HEK293 (cell line): Measurements from ENCODE around the gene C5.

Experiments
- CTCF ChIA-PET: fragments of 350-600 bp; formaldehyde crosslinking; extraction: SDS; loops from one replicate; lab custom pipeline; 2021; ENCODE audit warnings: antibody characterized with exemption; lab: Yijun Ruan, JAX
- POLR2A ChIA-PET: fragments of 300-600 bp; formaldehyde crosslinking; extraction: SDS; loops from one replicate; lab custom pipeline; 2020; ENCODE audit warnings: antibody characterized with exemption, inconsistent platforms; lab: Yijun Ruan, JAX
- H3K27ac ChIP-seq: fragments of 200-500 bp; sonication (Bioruptor generic); 2 replicates; pipeline ENCODE4 v1.5.1; 2014; ENCODE audit warnings: low read depth, low read length, control low read depth, inconsistent platforms; ENCODE audit errors: extremely low read depth
- H3K36me3 ChIP-seq, 2 experiments: fragments of 200-500 bp in 1 of 2; sonication (Bioruptor generic) in 1 of 2; 1 replicate in 1 of 2; 2 replicates in 1 of 2; pipeline ENCODE4 v1.5.1; 2014 to 2017; ENCODE audit warnings: inconsistent platforms in 2 of 2, low read length in 2 of 2; ENCODE audit not compliant: control insufficient read depth in 2 of 2, insufficient read depth in 1 of 2
- H3K4me1 ChIP-seq: fragments of 200-500 bp; sonication (Bioruptor generic); 2 replicates; pipeline ENCODE4 v1.5.1; 2014; ENCODE audit warnings: mild to moderate bottlenecking, low read length, inconsistent platforms; ENCODE audit not compliant: control insufficient read depth, insufficient read depth
- H3K4me3 ChIP-seq: 2 replicates; pipeline ENCODE4 v1.5.1; 2011; ENCODE audit warnings: low read depth, mild to moderate bottlenecking, control low read depth, low read length, moderate library complexity
- H3K9me3 ChIP-seq: fragments of 200-500 bp; sonication (Bioruptor generic); 2 replicates; pipeline ENCODE4 v1.5.1; 2014; ENCODE audit warnings: low read depth, low read length, inconsistent platforms; ENCODE audit not compliant: control insufficient read depth, insufficient read depth
- HOXC10 ChIP-seq: sonication (generic); formaldehyde crosslinking; IDR thresholded peaks from 2 replicates; pipeline ENCODE4 v1.8.1; 2023; ENCODE audit warnings: mild to moderate bottlenecking, missing genetic modification reagents
- KLF16 ChIP-seq: fragments of 450-650 bp; formaldehyde crosslinking; IDR thresholded peaks from 2 replicates; pipeline ENCODE4 v1.5.1; 2017; ENCODE audit warnings: missing biosample characterization, missing genetic modification characterization
- SP2 ChIP-seq: fragments of 450-650 bp; formaldehyde crosslinking; IDR thresholded peaks from 2 replicates; pipeline ENCODE4 v1.5.1; 2016; ENCODE audit warnings: missing biosample characterization, missing genetic modification characterization
- ZBTB21 ChIP-seq: fragments of 450-650 bp; formaldehyde crosslinking; IDR thresholded peaks from 2 replicates; pipeline ENCODE4 v1.5.1; 2017; ENCODE audit warnings: missing biosample characterization, missing genetic modification characterization
- ZBTB26 ChIP-seq: fragments of 450-650 bp; formaldehyde crosslinking; optimal IDR thresholded peaks from 2 replicates; pipeline ENCODE3; 2016; ENCODE audit warnings: missing biosample characterization, mild to moderate bottlenecking, missing genetic modification characterization
- ZFP37 ChIP-seq: fragments of 450-650 bp; formaldehyde crosslinking; IDR thresholded peaks from 2 replicates; pipeline ENCODE4 v1.5.1; 2016; ENCODE audit warnings: missing biosample characterization, missing genetic modification characterization
- ZNF121 ChIP-seq: fragments of 450-650 bp; formaldehyde crosslinking; IDR thresholded peaks from 2 replicates; pipeline ENCODE4 v1.5.1; 2016; ENCODE audit warnings: missing biosample characterization, missing genetic modification characterization
- ZNF155 ChIP-seq: fragments of 450-650 bp; formaldehyde crosslinking; IDR thresholded peaks from 2 replicates; pipeline ENCODE4 v1.5.1; 2016; ENCODE audit warnings: missing biosample characterization, missing genetic modification characterization
- ZNF211 ChIP-seq: fragments of 450-650 bp; formaldehyde crosslinking; IDR thresholded peaks from 2 replicates; pipeline ENCODE4 v1.5.1; 2016; ENCODE audit warnings: low read depth, missing biosample characterization, missing genetic modification characterization
- ZNF24 ChIP-seq: fragments of 450-650 bp; formaldehyde crosslinking; IDR thresholded peaks from 2 replicates; pipeline ENCODE4 v1.5.1; 2016; ENCODE audit warnings: missing biosample characterization, missing genetic modification characterization
- ZNF621 ChIP-seq: fragments of 450-650 bp; formaldehyde crosslinking; IDR thresholded peaks from 2 replicates; pipeline ENCODE4 v1.5.1; 2017; ENCODE audit warnings: missing biosample characterization, missing genetic modification characterization
- ZNF623 ChIP-seq: fragments of 450-650 bp; formaldehyde crosslinking; IDR thresholded peaks from 2 replicates; pipeline ENCODE4 v1.5.1; 2016; ENCODE audit warnings: missing biosample characterization, missing genetic modification characterization
- ZNF654 ChIP-seq: fragments of 450-650 bp; formaldehyde crosslinking; IDR thresholded peaks from 2 replicates; pipeline ENCODE4 v1.5.1; 2016; ENCODE audit warnings: low read depth, missing biosample characterization, missing genetic modification characterization
- ZNF658 ChIP-seq: fragments of 450-650 bp; formaldehyde crosslinking; IDR thresholded peaks from 2 replicates; pipeline ENCODE4; 2016; ENCODE audit warnings: missing biosample characterization, missing genetic modification characterization
- ZNF677 ChIP-seq: fragments of 450-650 bp; IDR thresholded peaks from 2 replicates; pipeline ENCODE4 v1.5.0; 2018; ENCODE audit warnings: missing biosample characterization, mild to moderate bottlenecking, missing genetic modification characterization, moderate library complexity
- ZNF704 ChIP-seq: fragments of 450-650 bp; formaldehyde crosslinking; IDR thresholded peaks from 2 replicates; pipeline ENCODE4 v1.5.1; 2016; ENCODE audit warnings: missing biosample characterization, missing genetic modification characterization
- ZNF707 ChIP-seq: fragments of 450-650 bp; formaldehyde crosslinking; IDR thresholded peaks from 2 replicates; pipeline ENCODE4 v1.5.1; 2016; ENCODE audit warnings: missing biosample characterization, missing genetic modification characterization
- ZNF747 ChIP-seq: fragments of 450-650 bp; formaldehyde crosslinking; IDR thresholded peaks from 2 replicates; pipeline ENCODE4 v1.5.1; 2016; ENCODE audit warnings: missing biosample characterization, missing genetic modification characterization
- ZNF830 ChIP-seq: fragments of 450-650 bp; IDR thresholded peaks from 2 replicates; pipeline ENCODE4 v1.5.0; 2018; ENCODE audit warnings: missing biosample characterization, missing genetic modification characterization, low read depth, mild to moderate bottlenecking, moderate library complexity
- TF ChIP-seq, protein P1 (sequence below): fragments of 450-650 bp; formaldehyde crosslinking; IDR thresholded peaks from 2 replicates; pipeline ENCODE4 v1.5.1; 2017; ENCODE audit warnings: missing biosample characterization, missing genetic modification characterization

The C5 gene

GRCh38 chr9:120996409-120996808 is 53.7 kb downstream of the C5 start:
- ChIA-PET POLR2A (no interaction called here), CTCF (interaction anchor here (0.6 kb wide), 2 partner anchors 535 to 1354 kb away, joined by 3 to 4 read pairs; no protein-coding TSS in a partner anchor)
- no peak overlapping the region for H3K27ac ChIP-seq
- H3K4me3 ChIP-seq = no peak overlapping the region
- no peaks in the 10 kb centered on the region for H3K9me3 ChIP-seq
- no peaks in the 10 kb centered on the region for H3K36me3 ChIP-seq
- TF ChIP-seq SP2 (tag by site-specific recombination) (no peak), HOXC10 (CRISPR knock-in tag) (no peak)
- no peaks in the 10 kb centered on the region for H3K4me1 ChIP-seq

DNA sequence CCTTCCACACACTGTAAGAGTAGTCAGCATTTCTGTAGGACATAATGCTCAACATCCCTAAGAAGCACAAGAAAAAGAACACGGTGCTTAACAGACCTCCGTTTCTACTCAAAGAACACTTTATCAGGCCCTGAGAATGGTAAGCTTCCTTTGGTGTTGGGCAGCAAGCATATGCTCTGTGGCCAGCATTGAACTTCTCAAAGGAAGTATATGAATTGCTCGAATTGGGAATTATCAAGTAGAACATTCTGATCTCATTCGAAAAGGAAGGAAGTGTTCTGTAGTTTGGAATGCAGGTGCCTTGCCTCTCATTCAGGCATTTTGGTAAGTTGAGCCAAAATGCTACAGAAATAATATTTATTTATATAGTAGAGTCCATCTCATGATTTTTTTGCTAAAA is 61.0 kb downstream of the C5 start:
- Histone ChIP-seq H3K27ac (no peak overlapping the region), H3K36me3 (no peaks in the 10 kb centered on the region), H3K4me1 (no peaks in the 10 kb centered on the region), H3K4me3 (no peak overlapping the region), H3K9me3 (no peaks in the 10 kb centered on the region)
- POLR2A ChIA-PET = no interaction called here
- no peak for TF ChIP-seq ZNF623 (tag by site-specific recombination)
- no peak for TF ChIP-seq ZNF621 (tag by site-specific recombination)
- no peak for TF ChIP-seq ZBTB26 (tag by site-specific recombination)
- CTCF ChIA-PET = interaction anchor here (0.6 to 6.4 kb wide), 2 partner anchors 71 to 153 kb away, joined by 3 to 119 read pairs; no protein-coding TSS in a partner anchor

DNA sequence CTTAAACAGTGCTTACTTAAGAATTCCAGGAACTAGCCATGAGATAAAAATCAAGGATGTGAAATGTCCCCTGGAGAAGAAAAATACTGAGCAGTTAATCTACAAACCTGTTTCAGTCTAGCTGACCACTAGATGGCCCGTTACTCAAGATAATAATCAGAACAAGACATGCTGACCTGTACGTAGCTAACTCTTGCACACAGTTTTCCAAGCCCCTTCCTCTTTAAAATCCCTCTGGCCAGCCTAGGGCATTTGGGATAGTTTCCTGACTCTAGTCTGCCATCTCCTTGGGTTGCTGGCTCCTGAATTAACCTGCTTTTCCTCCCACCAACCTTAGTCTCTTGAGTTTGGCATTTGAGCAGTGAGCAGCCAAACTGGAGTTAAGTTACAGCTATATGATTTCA is 64.3 kb downstream of the C5 start:
- H3K36me3 ChIP-seq = no peaks in the 10 kb centered on the region
- H3K4me3 ChIP-seq = no peak overlapping the region
- ChIA-PET CTCF (interaction anchor here (0.5 to 6.4 kb wide), 35 partner anchors 9 to 512 kb away, joined by 3 to 119 read pairs (median 4); partner anchors contain the start of gene C5), POLR2A (interaction anchor here (0.7 to 1.3 kb wide), 2 partner anchors 74 to 334 kb away, joined by 3 read pairs; no protein-coding TSS in a partner anchor)
- H3K27ac ChIP-seq = no peak overlapping the region
- H3K9me3 ChIP-seq = no peaks in the 10 kb centered on the region
- TF ChIP-seq ZNF830 (tag by site-specific recombination) (no peak), ZNF707 (tag by site-specific recombination) (no peak), ZNF654 (tag by site-specific recombination) (peak; percentile 61), ZNF121 (tag by site-specific recombination) (no peak), ZNF677 (tag by site-specific recombination) (no peak)
- TF ChIP-seq, protein P1, sequence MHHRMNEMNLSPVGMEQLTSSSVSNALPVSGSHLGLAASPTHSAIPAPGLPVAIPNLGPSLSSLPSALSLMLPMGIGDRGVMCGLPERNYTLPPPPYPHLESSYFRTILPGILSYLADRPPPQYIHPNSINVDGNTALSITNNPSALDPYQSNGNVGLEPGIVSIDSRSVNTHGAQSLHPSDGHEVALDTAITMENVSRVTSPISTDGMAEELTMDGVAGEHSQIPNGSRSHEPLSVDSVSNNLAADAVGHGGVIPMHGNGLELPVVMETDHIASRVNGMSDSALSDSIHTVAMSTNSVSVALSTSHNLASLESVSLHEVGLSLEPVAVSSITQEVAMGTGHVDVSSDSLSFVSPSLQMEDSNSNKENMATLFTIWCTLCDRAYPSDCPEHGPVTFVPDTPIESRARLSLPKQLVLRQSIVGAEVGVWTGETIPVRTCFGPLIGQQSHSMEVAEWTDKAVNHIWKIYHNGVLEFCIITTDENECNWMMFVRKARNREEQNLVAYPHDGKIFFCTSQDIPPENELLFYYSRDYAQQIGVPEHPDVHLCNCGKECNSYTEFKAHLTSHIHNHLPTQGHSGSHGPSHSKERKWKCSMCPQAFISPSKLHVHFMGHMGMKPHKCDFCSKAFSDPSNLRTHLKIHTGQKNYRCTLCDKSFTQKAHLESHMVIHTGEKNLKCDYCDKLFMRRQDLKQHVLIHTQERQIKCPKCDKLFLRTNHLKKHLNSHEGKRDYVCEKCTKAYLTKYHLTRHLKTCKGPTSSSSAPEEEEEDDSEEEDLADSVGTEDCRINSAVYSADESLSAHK = no peak
- no peaks in the 10 kb centered on the region for H3K4me1 ChIP-seq

GRCh38 chr9:120983259-120983837 is 66.7 kb downstream of the C5 start:
- H3K27ac ChIP-seq = no peak overlapping the region
- POLR2A ChIA-PET = no interaction called here
- H3K4me1 ChIP-seq = no peaks in the 10 kb centered on the region
- no peaks in the 10 kb centered on the region for H3K36me3 ChIP-seq
- CTCF ChIA-PET = interaction anchor here (0.5 to 6.4 kb wide), 8 partner anchors 10 to 487 kb away, joined by 3 to 119 read pairs (median 5); no protein-coding TSS in a partner anchor
- no peaks in the 10 kb centered on the region for H3K9me3 ChIP-seq
- H3K4me3 ChIP-seq = no peak overlapping the region
- TF ChIP-seq ZBTB26 (tag by site-specific recombination) (no peak), ZFP37 (tag by site-specific recombination) (no peak), ZNF24 (no peak), KLF16 (tag by site-specific recombination) (no peak), ZNF658 (no peak), ZNF155 (no peak), ZBTB21 (tag by site-specific recombination) (no peak), ZNF211 (no peak), ZNF704 (no peak), ZNF747 (no peak)
